ENCODE data around the gene OR2D2.
"Not testable (repeated sequence)": the region's sequence is repeated elsewhere in the genome, so short reads cannot be mapped to it uniquely, and the experiment has no call there.

The OR2D2 gene

GRCh38 chr11:6889835-6890234 lies 2.5 kb downstream of the OR2D2 start:
- ATAC-seq, result no peak
- TF ChIP-seq PATZ1 (CRISPR knock-in tag; IDR thresholded peaks at IDR 0.05; ENCODE audit: borderline replicate concordance) (no peak), GLIS3 (CRISPR knock-in tag; IDR thresholded peaks at IDR 0.05) (no peak), ARNTL (CRISPR knock-in tag; IDR thresholded peaks at IDR 0.05; ENCODE audit: borderline replicate concordance, low read depth) (no peak), SNAI2 (CRISPR knock-in tag; IDR thresholded peaks at IDR 0.05) (no peak), ZNF565 (CRISPR knock-in tag; conservative IDR thresholded peaks at IDR 0.05; ENCODE audit: low read depth) (no peak), ZNF8 (CRISPR knock-in tag; IDR thresholded peaks at IDR 0.05) (no peak), BACH2 (CRISPR knock-in tag; IDR thresholded peaks at IDR 0.05; ENCODE audit: borderline replicate concordance) (no peak), CREB5 (CRISPR knock-in tag; IDR thresholded peaks at IDR 0.05; ENCODE audit: low read depth) (no peak), TOX (CRISPR knock-in tag; IDR thresholded peaks at IDR 0.05; ENCODE audit: borderline replicate concordance) (no peak), RARB (CRISPR knock-in tag; IDR thresholded peaks at IDR 0.05) (no peak), ZFP30 (CRISPR knock-in tag; IDR thresholded peaks at IDR 0.05) (no peak), POU6F1 (CRISPR knock-in tag; IDR thresholded peaks at IDR 0.05; ENCODE audit: borderline replicate concordance, low read depth) (no peak), CSDC2 (CRISPR knock-in tag; IDR thresholded peaks at IDR 0.05) (no peak), OSR1 (CRISPR knock-in tag; IDR thresholded peaks at IDR 0.05) (no peak), ZC3H10 (CRISPR knock-in tag; IDR thresholded peaks at IDR 0.05) (no peak), PPARA (CRISPR knock-in tag; IDR thresholded peaks at IDR 0.05; ENCODE audit: borderline replicate concordance) (no peak), ZFP3 (CRISPR knock-in tag; IDR thresholded peaks at IDR 0.05) (no peak), CSRNP3 (CRISPR knock-in tag; IDR thresholded peaks at IDR 0.05) (no peak)

GRCh38 chr11:6888830-6889229 lies 3.5 kb downstream of the OR2D2 start:
- no peak for ATAC-seq

GRCh38 chr11:6887711-6888110 lies 4.6 kb downstream of the OR2D2 start:
- ATAC-seq, result not testable (repeated sequence)

More at GRCh38 chr11:6888830-6889229, 3.5 kb downstream of the OR2D2 start:
- TF ChIP-seq ZNF70 (CRISPR knock-in tag; IDR thresholded peaks at IDR 0.05), result no peak
- TF ChIP-seq TOX (CRISPR knock-in tag; IDR thresholded peaks at IDR 0.05; ENCODE audit: borderline replicate concordance), result no peak
- TF ChIP-seq ZFP30 (CRISPR knock-in tag; IDR thresholded peaks at IDR 0.05), result no peak
- no peak for TF ChIP-seq ZNF8 (CRISPR knock-in tag; IDR thresholded peaks at IDR 0.05)
- TF ChIP-seq CREB5 (CRISPR knock-in tag; IDR thresholded peaks at IDR 0.05; ENCODE audit: low read depth), result no peak
- no peak for TF ChIP-seq OSR1 (CRISPR knock-in tag; IDR thresholded peaks at IDR 0.05)

- TF ChIP-seq ESRRG (CRISPR knock-in tag; IDR thresholded peaks at IDR 0.05) (no peak), ARNTL (CRISPR knock-in tag; IDR thresholded peaks at IDR 0.05; ENCODE audit: borderline replicate concordance, low read depth) (no peak), BACH2 (CRISPR knock-in tag; IDR thresholded peaks at IDR 0.05; ENCODE audit: borderline replicate concordance) (no peak), TOX (CRISPR knock-in tag; IDR thresholded peaks at IDR 0.05; ENCODE audit: borderline replicate concordance) (no peak), PATZ1 (CRISPR knock-in tag; IDR thresholded peaks at IDR 0.05; ENCODE audit: borderline replicate concordance) (no peak), OSR1 (CRISPR knock-in tag; IDR thresholded peaks at IDR 0.05) (no peak)
- no peak for ATAC-seq
These were observed 9.5 kb downstream of the OR2D2 start for GRCh38 chr11:6882751-6883150.
